ENCODE measurements around the gene RAB41.
A peak's percentile ranks its signal among the peaks of the same experiment; 100 is the strongest.
"Not testable (repeated sequence)": the region's sequence is repeated elsewhere in the genome, so short reads cannot be mapped to it uniquely, and the experiment has no call there.

Gene RAB41

DNA sequence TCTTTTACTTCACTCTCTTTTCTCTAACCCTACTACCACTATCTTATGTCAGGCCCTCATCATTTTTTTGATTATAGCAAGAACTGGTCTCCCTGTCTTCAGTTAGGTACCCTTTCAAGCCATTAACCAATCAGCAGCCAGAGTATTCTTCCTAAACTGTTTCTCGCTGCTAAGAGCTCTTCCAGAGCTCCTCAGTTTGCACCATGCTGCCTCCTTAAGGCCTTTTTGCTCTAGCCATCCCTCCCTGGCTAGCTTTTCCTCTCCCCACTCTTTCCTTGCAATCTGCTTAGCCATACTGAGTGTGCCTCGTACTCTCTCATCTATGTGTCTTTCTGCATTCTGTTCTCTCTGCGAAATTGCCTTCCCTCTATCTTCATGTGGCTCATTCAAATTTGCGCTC, 40.8 kb downstream of the RAB41 start:
- no peak for DNase-seq (ENCODE audit: low read depth)
- no peak overlapping the region for H3K4me3 ChIP-seq (ENCODE audit: control insufficient read depth, low read depth, low read length)
- TF ChIP-seq CTCF (IDR thresholded peaks at IDR 0.05; ENCODE audit: control insufficient read depth, insufficient read depth, low read depth, low read length, missing control alignments): no peak

DNA sequence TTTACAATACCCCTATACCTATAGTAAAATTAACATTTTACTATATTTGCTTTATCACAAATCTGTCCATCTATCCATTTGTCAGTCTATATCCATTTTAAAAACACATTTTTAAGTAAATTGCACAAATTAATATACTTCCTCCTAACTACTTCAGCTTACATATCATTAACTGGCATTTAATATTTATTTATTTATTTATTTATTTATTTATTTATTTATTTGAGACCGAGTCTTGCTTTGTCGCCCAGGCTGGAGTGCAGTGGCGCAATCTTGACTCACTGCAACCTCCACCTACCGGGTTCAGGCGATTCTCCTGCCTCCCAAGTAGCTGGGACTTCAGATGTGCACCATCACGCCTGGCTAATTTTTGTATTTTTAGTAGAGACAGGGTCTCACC, 41.7 kb downstream of the RAB41 start:
- not testable (repeated sequence) for H3K4me3 ChIP-seq (ENCODE audit: control insufficient read depth, low read depth, low read length); DNase-seq (ENCODE audit: low read depth)

DNA sequence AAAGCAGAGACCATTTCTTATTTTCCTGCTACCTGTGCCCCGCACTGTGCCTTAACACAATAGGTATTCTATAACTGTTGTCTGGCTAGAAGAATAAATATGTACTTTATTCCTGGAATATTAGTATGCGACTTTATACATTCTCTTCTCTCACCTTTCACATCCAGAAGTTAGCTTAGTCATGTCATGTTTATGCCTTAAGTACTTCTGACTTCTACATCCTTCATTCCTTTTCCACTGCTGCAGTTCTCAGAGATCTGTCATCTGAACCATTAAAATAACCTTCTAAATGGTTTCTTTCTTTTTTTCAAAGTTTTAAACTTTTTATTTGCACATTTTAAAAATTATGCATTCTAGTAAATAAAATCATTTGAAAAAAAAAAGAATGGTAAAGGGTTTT, 42.4 kb downstream of the RAB41 start:
- DNase-seq (ENCODE audit: low read depth): no peak
- TF ChIP-seq CTCF (IDR thresholded peaks at IDR 0.05; ENCODE audit: control insufficient read depth, insufficient read depth, low read depth, low read length, missing control alignments): no peak
- no peak overlapping the region for H3K4me3 ChIP-seq (ENCODE audit: control insufficient read depth, low read depth, low read length)

DNA sequence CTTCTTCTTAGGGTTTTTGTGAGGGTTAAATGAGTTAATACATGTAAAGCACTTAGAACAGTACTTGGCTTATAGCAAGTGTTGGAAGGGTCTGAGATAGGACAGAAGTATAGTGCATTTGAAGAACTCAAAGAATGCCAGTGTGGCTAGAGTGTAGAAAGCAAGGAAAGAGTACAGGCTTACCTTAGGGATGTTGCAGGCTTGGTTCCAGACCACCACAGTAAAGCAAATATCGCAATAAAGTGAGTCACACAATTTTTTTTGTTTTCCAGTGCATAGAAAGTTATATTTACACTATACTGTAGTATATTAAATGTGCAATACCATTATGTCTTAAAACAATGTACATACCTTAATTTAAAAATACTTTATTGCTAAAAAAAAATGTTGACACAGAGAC, 49.2 kb downstream of the RAB41 start:
- no peak for DNase-seq (ENCODE audit: low read depth)
- no peak for TF ChIP-seq CTCF (IDR thresholded peaks at IDR 0.05; ENCODE audit: control insufficient read depth, insufficient read depth, low read depth, low read length, missing control alignments)
- no peak overlapping the region for H3K4me3 ChIP-seq (ENCODE audit: control insufficient read depth, low read depth, low read length)

DNA sequence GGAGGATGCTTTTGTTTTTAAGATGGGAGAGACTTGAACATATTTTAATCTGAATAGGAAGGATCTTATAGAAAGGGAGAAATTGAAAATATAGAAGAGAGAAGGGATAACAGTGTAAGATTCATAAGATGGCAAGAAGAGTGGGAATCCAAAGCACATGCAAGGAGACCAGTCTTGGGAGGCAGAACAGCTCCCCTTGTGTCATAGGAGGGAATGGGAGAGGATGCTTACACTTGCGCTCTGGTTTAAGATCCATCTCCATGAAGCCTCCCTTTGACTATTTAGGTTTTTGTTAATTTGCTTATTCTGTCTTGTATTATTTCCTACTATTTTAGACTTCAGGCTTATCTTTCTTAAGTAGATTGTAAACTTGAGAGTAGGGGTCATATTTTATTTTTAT, 50.6 kb downstream of the RAB41 start:
- H3K4me3 ChIP-seq (ENCODE audit: control insufficient read depth, low read depth, low read length): no peak overlapping the region
- no peak for DNase-seq (ENCODE audit: low read depth)
- peak; percentile 26 for TF ChIP-seq CTCF (IDR thresholded peaks at IDR 0.05; ENCODE audit: control insufficient read depth, insufficient read depth, low read depth, low read length, missing control alignments)

All from AG09309 (cell line).